ENCODE measurements around the gene NOXA1.
"Not testable (repeated sequence)": the region's sequence is repeated elsewhere in the genome, so short reads cannot be mapped to it uniquely, and the experiment has no call there.

The NOXA1 gene

DNA sequence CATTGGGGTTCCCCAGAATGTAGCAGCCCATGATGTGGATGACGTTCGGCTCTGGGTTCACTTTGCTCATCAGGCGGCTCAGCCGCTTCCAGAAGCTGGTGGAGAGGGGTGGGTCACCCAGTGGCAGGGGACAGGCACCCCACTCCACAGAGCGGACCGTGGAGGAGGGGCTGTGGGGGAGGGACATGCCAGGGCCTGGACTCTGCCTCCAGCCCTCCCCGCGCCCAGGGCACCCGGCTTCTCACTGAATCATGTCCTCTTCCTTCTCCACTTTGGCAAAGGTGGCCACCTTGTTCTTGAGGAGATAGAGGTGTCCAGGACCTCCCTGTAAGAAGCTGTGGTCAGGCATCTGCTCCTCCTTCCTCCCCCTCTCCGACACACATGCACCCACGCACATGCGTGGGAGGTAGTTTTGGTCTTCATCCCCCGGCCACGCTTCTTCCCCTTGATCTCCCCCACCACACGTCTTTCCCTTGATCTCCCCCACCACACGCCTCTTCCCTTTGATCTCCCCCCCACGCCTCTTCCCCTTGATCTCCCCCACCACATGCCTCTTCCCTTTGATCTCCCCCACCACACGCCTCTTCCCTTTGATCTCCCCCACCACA is 26.8 kb downstream of the NOXA1 start (continued):
- TF ChIP-seq, protein P1, sequence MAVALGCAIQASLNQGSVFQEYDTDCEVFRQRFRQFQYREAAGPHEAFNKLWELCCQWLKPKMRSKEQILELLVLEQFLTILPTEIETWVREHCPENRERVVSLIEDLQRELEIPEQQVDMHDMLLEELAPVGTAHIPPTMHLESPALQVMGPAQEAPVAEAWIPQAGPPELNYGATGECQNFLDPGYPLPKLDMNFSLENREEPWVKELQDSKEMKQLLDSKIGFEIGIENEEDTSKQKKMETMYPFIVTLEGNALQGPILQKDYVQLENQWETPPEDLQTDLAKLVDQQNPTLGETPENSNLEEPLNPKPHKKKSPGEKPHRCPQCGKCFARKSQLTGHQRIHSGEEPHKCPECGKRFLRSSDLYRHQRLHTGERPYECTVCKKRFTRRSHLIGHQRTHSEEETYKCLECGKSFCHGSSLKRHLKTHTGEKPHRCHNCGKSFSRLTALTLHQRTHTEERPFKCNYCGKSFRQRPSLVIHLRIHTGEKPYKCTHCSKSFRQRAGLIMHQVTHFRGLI (tag by site-specific recombination; IDR thresholded peaks at IDR 0.05) = no peak
- TF ChIP-seq, protein P2, sequence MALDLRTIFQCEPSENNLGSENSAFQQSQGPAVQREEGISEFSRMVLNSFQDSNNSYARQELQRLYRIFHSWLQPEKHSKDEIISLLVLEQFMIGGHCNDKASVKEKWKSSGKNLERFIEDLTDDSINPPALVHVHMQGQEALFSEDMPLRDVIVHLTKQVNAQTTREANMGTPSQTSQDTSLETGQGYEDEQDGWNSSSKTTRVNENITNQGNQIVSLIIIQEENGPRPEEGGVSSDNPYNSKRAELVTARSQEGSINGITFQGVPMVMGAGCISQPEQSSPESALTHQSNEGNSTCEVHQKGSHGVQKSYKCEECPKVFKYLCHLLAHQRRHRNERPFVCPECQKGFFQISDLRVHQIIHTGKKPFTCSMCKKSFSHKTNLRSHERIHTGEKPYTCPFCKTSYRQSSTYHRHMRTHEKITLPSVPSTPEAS (tag by site-specific recombination; IDR thresholded peaks at IDR 0.05) = no peak
- TF ChIP-seq, protein P3, sequence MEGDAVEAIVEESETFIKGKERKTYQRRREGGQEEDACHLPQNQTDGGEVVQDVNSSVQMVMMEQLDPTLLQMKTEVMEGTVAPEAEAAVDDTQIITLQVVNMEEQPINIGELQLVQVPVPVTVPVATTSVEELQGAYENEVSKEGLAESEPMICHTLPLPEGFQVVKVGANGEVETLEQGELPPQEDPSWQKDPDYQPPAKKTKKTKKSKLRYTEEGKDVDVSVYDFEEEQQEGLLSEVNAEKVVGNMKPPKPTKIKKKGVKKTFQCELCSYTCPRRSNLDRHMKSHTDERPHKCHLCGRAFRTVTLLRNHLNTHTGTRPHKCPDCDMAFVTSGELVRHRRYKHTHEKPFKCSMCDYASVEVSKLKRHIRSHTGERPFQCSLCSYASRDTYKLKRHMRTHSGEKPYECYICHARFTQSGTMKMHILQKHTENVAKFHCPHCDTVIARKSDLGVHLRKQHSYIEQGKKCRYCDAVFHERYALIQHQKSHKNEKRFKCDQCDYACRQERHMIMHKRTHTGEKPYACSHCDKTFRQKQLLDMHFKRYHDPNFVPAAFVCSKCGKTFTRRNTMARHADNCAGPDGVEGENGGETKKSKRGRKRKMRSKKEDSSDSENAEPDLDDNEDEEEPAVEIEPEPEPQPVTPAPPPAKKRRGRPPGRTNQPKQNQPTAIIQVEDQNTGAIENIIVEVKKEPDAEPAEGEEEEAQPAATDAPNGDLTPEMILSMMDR (tag by site-specific recombination; IDR thresholded peaks at IDR 0.05) = no peak

DNA sequence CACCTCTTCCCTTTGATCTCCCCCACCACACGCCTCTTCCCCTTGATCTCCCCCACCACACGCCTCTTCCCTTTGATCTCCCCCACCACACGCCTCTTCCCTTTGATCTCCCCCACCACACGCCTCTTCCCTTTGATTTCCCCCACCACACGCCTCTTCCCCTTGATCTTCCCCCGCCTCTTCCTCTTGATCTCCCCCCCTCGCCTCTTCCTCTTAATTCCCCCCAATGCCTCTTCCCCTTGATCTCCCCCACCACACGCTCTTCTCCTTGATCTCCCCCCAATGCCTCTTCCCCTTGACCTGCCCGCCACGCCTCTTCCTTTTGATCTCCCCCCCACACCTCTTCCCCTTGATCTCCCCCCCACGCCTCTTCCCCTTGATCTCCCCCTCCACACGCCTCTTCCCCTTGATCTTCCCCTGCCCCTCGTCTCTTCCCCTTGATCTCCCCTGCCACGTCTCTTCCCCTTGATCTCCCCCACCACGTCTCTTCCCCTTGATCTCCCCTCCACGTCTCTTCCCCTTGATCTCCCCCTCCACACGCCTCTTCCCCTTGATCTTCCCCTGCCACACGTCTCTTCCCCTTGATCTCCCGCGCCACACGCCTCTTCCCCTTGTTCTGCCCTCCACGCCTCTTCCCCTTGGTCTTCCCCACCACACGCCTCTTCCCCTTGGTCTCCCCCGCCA is 27.5 kb downstream of the NOXA1 start:
- peak; percentile 21; the same call in 1 of the 2 replicates for TF ChIP-seq TCF7L2 (IDR thresholded peaks at IDR 0.05; ENCODE audit: borderline replicate concordance, low read depth, low read length)
- CTCF ChIA-PET; H3K4me3 ChIP-seq (ENCODE audit: low read depth, low read length); POLR2A ChIA-PET; H3K9me3 ChIP-seq (ENCODE audit: control insufficient read depth, insufficient read depth, low read depth, low read length); H3K27ac ChIP-seq (ENCODE audit: extremely low read depth, low read depth, low read length); H3K4me1 ChIP-seq (ENCODE audit: control insufficient read depth, insufficient read depth, low read length): not testable (repeated sequence)
- peaks cover 0 to 49% of the 10 kb centered on the region in 2 experiments; a peak in 2 of 3 replicates for H3K36me3 ChIP-seq (ENCODE audit: control insufficient read depth in 2 of 2, insufficient read depth in 1 of 2, low read length in 2 of 2)

DNA sequence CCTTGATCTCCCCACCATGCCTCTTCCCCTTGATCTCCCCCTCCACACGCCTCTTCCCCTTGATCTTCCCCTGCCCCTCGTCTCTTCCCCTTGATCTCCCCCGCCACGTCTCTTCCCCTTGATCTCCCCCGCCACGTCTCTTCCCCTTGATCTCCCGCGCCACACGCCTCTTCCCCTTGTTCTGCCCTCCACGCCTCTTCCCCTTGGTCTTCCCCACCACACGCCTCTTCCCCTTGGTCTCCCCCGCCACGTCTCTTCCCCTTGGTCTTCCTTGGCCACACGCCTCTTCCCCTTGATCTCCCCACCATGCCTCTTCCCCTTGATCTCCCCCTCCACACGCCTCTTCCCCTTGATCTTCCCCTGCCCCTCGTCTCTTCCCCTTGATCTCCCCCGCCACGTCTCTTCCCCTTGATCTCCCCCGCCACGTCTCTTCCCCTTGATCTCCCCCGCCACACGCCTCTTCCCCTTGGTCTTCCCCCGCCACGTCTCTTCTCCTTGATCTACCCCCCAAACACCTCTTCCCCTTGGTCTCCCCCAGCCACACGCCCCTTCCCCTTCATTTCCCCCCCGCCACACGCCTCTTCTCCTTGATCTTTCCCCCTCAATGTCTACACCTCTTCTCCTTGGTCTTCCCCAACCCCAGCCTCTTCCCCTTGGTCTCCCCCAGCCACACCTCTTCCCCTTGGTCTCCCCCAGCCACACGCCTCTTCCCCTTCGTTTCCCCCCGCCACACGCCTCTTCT is 28.2 kb downstream of the NOXA1 start:
- H3K4me3 ChIP-seq (ENCODE audit: low read depth, low read length); CTCF ChIA-PET; H3K9me3 ChIP-seq (ENCODE audit: control insufficient read depth, insufficient read depth, low read depth, low read length); H3K27ac ChIP-seq (ENCODE audit: extremely low read depth, low read depth, low read length); H3K4me1 ChIP-seq (ENCODE audit: control insufficient read depth, insufficient read depth, low read length); POLR2A ChIA-PET: not testable (repeated sequence)
- peaks cover 0 to 56% of the 10 kb centered on the region in 2 experiments; a peak in 2 of 3 replicates for H3K36me3 ChIP-seq (ENCODE audit: control insufficient read depth in 2 of 2, insufficient read depth in 1 of 2, low read length in 2 of 2)

DNA sequence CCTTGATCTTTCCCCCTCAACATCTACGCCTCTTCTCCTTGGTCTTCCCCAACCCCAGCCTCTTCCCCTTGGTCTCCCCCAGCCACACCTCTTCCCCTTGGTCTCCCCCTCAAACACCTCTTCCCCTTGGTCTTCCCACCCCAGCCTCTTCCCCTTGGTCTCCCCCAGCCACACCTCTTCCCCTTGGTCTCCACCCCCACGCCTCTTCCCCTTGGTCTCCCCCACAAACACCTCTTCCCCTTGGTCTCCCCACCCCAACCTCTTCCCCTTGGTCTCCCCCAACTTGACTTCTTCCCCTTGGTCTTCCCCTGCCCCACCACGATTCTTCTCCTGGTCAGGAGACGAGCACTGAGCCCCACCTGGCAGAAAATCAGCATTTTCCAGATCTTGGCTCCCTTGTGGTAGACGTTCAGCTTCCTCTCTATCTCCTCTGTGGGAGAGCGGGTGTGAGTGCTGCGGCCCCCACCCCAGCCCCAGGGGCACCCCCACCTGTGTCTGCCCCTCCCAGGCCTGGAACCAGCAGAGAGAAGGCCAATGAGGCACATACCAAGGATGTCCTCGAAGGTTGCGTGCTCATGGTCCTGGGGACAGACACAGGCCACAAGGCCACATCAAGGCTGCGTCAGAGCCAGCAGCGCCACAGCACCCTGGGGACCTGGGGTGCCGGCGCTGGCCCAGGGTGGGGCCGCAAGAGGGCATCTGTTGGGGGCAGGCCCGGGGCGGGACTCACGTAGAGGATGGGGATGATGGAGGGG is 29.0 kb downstream of the NOXA1 start:
- CTCF ChIA-PET = no interaction called here
- Histone ChIP-seq H3K27ac (ENCODE audit: extremely low read depth, low read depth, low read length) (no peak overlapping the region), H3K9me3 (ENCODE audit: control insufficient read depth, insufficient read depth, low read depth, low read length) (no peaks in the 10 kb centered on the region), H3K36me3 (ENCODE audit: control insufficient read depth in 2 of 2, insufficient read depth in 1 of 2, low read length in 2 of 2) (peaks cover 0 to 64% of the 10 kb centered on the region in 2 experiments; a peak in 2 of 3 replicates), H3K4me3 (ENCODE audit: low read depth, low read length) (no peak overlapping the region), H3K4me1 (ENCODE audit: control insufficient read depth, insufficient read depth, low read length) (no peaks in the 10 kb centered on the region)
- POLR2A ChIA-PET = no interaction called here
- no peak for TF ChIP-seq GLI4 (tag by site-specific recombination; IDR thresholded peaks at IDR 0.05)
- TF ChIP-seq GLIS1 (tag by site-specific recombination; IDR thresholded peaks at IDR 0.05) = peak; percentile 98

Data from HEK293 (cell line).